HG03521 (cell line): ENCODE measurements around the gene AKR7A2.
"Not testable (repeated sequence)": the region's sequence is repeated elsewhere in the genome, so short reads cannot be mapped to it uniquely, and the experiment has no call there.

Source experiments
- ATAC-seq: cut with Tn5 transposase; IDR thresholded peaks from one replicate; pipeline ENCODE4 v1.9.1; 2021; ENCODE audit warnings: mild to moderate bottlenecking, moderate library complexity; ENCODE audit not compliant: unreplicated experiment

AKR7A2 gene

DNA sequence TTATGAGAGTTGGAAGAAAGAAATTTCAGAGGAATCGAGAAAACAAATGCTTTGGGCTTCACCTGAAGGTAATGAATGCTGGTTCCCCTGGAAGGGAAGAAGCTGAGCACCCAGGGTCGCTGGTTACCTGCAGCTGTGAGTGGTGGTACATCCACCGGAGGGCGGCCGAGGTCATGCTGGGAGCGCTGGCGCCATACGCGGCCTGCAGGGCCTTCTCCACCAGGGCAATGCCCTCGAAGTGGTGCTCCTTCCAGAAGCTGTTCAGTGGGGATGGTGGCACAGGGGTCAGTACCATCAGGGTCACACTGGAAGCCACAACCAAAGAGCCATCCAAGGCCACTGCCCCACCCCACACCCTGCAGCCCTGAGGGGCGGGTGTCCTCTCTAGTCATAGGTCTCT lies 43.5 kb downstream of the AKR7A2 start:
- ATAC-seq, result no peak

GRCh38 chr1:19262744-19263143 lies 49.2 kb downstream of the AKR7A2 start:
- no peak for ATAC-seq

DNA sequence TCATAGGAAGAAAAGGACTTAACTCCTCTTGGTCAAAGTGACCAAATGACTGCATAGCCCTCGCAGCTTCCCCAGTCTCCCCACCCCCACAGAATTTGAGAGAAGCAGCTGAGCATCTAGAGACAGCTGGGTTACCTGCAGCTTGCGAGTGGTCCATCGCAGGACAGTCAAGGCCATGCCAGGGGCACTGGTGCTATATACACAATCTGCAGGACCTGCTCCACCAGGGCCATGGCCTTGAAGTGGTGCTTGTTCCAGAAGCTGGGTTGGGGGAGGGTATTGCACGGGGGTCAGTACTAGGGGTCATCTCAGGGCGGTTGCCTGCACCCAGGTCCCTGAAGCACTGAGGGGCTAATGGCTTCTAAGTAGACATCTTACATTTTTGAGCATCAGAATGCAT lies 49.9 kb downstream of the AKR7A2 start:
- ATAC-seq, result no peak

- no peak for ATAC-seq
Observed at GRCh38 chr1:19260211-19261138, 51.5 kb downstream of the AKR7A2 start.

GRCh38 chr1:19258353-19258752 lies 53.6 kb downstream of the AKR7A2 start:
- ATAC-seq, result no peak

- no peak for ATAC-seq
Observed at GRCh38 chr1:19257178-19257914, 54.6 kb downstream of the AKR7A2 start.

- not testable (repeated sequence) for ATAC-seq
Observed at GRCh38 chr1:19256301-19256700, 55.6 kb downstream of the AKR7A2 start.

DNA sequence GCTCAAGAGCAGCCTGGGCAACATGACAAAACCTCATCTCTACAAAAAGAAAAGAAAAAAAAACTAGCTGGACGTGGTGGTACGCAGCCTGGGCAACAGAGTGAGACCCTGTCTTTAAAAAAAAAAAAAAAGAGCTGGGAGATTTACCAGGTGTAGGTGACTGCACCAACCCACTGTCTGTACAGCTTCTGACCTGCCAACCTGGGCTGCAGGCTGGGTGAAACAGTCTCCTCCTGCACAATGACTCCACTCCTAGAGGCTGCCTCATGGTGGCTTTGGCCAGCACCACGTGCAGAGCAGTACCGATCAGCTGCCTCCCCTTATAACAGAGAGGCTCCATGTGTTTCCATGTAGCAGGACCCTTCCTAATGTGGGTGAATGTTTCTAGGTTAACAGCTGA lies 56.7 kb downstream of the AKR7A2 start:
- no peak for ATAC-seq

- ATAC-seq, result no peak
Observed at GRCh38 chr1:19254416-19254815, 57.5 kb downstream of the AKR7A2 start.
